ENCODE measurements around the gene MLLT10. TPM values are rescaled to one million over a fixed set of nuclear protein-coding genes. Genes with fewer than 3 reads are reported as not detected.

Gene MLLT10
- total RNA-seq, 1 donor from 2014 or later, result 50.9 TPM

DNA sequence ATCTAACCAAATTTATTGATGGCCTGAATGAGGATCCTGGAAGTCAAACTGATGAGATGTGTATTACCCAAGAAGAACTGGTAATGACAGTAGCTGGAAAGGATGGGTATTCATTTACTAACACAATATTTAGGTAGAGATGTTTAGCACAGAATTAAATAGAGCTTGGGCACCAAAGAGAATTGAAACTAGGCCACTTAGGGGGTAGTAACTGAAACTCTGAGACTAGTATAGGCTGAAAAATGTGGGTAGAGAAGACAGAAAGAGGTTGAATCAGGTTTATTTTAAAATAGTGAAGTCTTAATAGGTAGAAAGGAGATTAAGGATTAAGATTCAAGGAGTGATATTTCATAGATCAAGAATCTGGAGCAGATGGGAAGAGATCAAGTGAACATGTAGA lies 155.8 kb downstream of the MLLT10 start:
- TF ChIP-seq, protein P1, sequence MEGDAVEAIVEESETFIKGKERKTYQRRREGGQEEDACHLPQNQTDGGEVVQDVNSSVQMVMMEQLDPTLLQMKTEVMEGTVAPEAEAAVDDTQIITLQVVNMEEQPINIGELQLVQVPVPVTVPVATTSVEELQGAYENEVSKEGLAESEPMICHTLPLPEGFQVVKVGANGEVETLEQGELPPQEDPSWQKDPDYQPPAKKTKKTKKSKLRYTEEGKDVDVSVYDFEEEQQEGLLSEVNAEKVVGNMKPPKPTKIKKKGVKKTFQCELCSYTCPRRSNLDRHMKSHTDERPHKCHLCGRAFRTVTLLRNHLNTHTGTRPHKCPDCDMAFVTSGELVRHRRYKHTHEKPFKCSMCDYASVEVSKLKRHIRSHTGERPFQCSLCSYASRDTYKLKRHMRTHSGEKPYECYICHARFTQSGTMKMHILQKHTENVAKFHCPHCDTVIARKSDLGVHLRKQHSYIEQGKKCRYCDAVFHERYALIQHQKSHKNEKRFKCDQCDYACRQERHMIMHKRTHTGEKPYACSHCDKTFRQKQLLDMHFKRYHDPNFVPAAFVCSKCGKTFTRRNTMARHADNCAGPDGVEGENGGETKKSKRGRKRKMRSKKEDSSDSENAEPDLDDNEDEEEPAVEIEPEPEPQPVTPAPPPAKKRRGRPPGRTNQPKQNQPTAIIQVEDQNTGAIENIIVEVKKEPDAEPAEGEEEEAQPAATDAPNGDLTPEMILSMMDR (IDR thresholded peaks at IDR 0.05; ENCODE audit: partially characterized antibody, unreplicated experiment), result no peak

DNA sequence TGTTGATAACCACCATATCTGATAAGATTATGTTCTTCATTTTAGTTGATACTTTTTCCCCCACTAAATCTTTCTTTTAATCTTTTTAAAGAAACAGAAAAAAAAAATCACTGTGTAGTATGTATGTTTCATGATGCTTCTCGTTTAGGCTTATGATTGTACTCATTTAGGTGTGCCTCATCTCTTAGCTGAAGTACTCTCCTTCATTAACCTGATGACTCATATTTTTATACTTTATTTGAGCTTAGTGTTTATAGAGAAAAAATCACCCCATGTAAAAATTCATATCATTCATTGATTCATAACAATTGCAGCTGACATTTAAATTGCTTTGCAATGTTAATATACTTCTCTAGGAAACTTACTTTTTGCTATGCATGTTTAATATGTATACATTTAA lies 158.9 kb downstream of the MLLT10 start:
- Mint-ChIP-seq H3K36me3 (ENCODE audit: unreplicated experiment) (no peaks in the 10 kb centered on the region), H3K4me1 (ENCODE audit: low read depth, unreplicated experiment) (peaks cover 9% of the 10 kb centered on the region), H3K27me3 (ENCODE audit: unreplicated experiment) (peaks cover 3% of the 10 kb centered on the region), H3K4me3 (ENCODE audit: unreplicated experiment) (no peak overlapping the region), H3K9me3 (ENCODE audit: unreplicated experiment) (peaks cover 2% of the 10 kb centered on the region), H3K27ac (ENCODE audit: unreplicated experiment) (no peak overlapping the region)
- DNase-seq, result no peak
- TF ChIP-seq, protein P1 (IDR thresholded peaks at IDR 0.05; ENCODE audit: partially characterized antibody, unreplicated experiment), result no peak

More for the DNA sequence above, 155.8 kb downstream of the MLLT10 start:
- Mint-ChIP-seq H3K27ac (ENCODE audit: unreplicated experiment) (no peak overlapping the region), H3K4me1 (ENCODE audit: low read depth, unreplicated experiment) (peaks cover 6% of the 10 kb centered on the region), H3K36me3 (ENCODE audit: unreplicated experiment) (no peaks in the 10 kb centered on the region), H3K27me3 (ENCODE audit: unreplicated experiment) (peaks cover 3% of the 10 kb centered on the region), H3K9me3 (ENCODE audit: unreplicated experiment) (peaks cover 2% of the 10 kb centered on the region), H3K4me3 (ENCODE audit: unreplicated experiment) (no peak overlapping the region)
- no peak for DNase-seq

DNA sequence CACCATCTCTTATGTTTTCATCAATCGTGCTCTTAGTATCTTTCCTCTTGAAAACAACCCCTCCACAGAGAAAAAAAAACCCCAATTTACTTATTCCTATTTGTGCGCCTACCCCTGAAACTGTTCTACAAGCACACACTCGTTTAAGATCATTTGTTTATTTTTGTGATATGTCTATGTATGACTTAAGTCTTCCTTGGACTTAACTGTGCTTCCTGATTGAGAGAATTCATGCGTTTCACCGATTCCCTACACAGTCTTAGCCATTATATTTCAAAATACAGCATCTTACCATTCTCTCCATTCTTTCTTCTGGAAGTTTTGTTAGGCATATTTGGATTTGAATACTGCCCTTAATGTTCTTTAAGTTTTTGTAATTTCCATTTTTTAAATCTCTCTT lies 159.4 kb downstream of the MLLT10 start:
- Mint-ChIP-seq H3K4me1 (ENCODE audit: low read depth, unreplicated experiment) (peaks cover 9% of the 10 kb centered on the region), H3K36me3 (ENCODE audit: unreplicated experiment) (no peaks in the 10 kb centered on the region), H3K27ac (ENCODE audit: unreplicated experiment) (no peak overlapping the region), H3K4me3 (ENCODE audit: unreplicated experiment) (no peak overlapping the region), H3K9me3 (ENCODE audit: unreplicated experiment) (peaks cover 2% of the 10 kb centered on the region), H3K27me3 (ENCODE audit: unreplicated experiment) (peaks cover 3% of the 10 kb centered on the region)
- DNase-seq, result no peak
- TF ChIP-seq, protein P1 (IDR thresholded peaks at IDR 0.05; ENCODE audit: partially characterized antibody, unreplicated experiment), result no peak

DNA sequence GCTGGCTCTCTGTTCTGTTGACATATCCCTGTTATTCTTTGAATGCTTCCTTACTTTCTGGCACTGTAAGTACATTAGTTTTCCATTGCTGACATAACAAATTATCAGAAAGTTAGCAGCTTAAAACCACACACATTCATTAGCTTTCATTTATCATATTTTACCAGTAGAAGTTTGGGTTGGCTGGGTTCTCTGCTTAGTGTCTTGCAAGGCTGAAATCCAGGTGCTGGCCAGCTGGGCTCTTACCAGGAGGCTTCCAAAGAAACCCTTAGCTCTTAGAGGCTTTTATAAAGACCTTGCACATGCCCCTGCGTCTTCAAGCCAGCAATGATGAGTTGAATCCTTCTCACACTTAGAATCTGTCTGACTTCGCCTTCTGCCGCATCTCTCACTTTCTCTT lies 160.6 kb downstream of the MLLT10 start:
- Mint-ChIP-seq H3K36me3 (ENCODE audit: unreplicated experiment) (peaks cover 6% of the 10 kb centered on the region), H3K27ac (ENCODE audit: unreplicated experiment) (no peak overlapping the region), H3K4me1 (ENCODE audit: low read depth, unreplicated experiment) (peaks cover 9% of the 10 kb centered on the region), H3K9me3 (ENCODE audit: unreplicated experiment) (peaks cover 6% of the 10 kb centered on the region), H3K4me3 (ENCODE audit: unreplicated experiment) (no peak overlapping the region), H3K27me3 (ENCODE audit: unreplicated experiment) (peaks cover 5% of the 10 kb centered on the region)
- no peak for DNase-seq
- TF ChIP-seq, protein P1 (IDR thresholded peaks at IDR 0.05; ENCODE audit: partially characterized antibody, unreplicated experiment), result no peak

DNA sequence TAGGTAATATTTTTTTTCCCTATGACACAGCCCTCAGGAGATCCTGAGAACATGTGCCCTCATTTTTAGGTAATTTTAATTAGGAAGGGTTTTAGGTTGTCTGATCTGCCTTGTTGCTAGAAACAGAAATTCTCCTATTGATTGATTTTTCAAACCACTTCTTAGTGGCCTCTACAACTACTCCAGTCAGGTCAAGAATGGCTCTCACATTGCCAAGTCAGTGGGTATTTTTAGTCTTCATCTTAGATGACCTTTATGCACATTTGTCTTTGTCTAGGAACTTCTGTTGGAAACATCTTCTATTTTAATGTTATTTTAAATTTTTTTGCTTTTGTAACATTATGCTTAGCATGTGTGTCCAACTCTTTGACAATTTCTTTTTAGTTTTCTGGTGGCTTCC lies 162.3 kb downstream of the MLLT10 start:
- peaks cover 21% of the 10 kb centered on the region for H3K36me3 Mint-ChIP-seq (ENCODE audit: unreplicated experiment)
- H3K9me3 Mint-ChIP-seq (ENCODE audit: unreplicated experiment), result peaks cover 12% of the 10 kb centered on the region
- H3K27me3 Mint-ChIP-seq (ENCODE audit: unreplicated experiment), result peaks cover 2% of the 10 kb centered on the region

More for the DNA sequence above, 162.3 kb downstream of the MLLT10 start:
- Mint-ChIP-seq H3K4me1 (ENCODE audit: low read depth, unreplicated experiment) (peaks cover 9% of the 10 kb centered on the region), H3K27ac (ENCODE audit: unreplicated experiment) (no peak overlapping the region), H3K4me3 (ENCODE audit: unreplicated experiment) (no peak overlapping the region)
- no peak for DNase-seq
- TF ChIP-seq, protein P1 (IDR thresholded peaks at IDR 0.05; ENCODE audit: partially characterized antibody, unreplicated experiment), result no peak
